ENCODE data around the gene GLCE.
"Not testable (repeated sequence)": the region's sequence is repeated elsewhere in the genome, so short reads cannot be mapped to it uniquely, and the experiment has no call there.

The GLCE gene

DNA sequence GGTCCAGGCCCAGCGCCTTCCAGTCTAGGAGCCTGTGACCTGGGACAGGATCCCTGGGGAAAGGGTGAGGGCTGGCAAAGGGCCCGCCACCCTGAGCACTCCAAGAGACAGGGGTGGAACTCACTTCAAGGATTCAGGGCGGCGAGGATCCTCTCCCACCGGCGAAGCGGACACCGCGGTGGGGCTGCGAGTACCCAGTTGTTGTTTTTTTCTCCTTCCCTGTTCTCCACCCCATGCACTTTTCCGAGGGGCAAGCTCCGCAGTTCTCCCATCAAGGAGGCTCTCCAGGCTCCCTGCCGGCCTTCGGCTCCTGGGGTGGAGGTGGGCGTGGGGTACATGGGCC is 137.9 kb downstream of the GLCE start:
- TF ChIP-seq, protein P1, sequence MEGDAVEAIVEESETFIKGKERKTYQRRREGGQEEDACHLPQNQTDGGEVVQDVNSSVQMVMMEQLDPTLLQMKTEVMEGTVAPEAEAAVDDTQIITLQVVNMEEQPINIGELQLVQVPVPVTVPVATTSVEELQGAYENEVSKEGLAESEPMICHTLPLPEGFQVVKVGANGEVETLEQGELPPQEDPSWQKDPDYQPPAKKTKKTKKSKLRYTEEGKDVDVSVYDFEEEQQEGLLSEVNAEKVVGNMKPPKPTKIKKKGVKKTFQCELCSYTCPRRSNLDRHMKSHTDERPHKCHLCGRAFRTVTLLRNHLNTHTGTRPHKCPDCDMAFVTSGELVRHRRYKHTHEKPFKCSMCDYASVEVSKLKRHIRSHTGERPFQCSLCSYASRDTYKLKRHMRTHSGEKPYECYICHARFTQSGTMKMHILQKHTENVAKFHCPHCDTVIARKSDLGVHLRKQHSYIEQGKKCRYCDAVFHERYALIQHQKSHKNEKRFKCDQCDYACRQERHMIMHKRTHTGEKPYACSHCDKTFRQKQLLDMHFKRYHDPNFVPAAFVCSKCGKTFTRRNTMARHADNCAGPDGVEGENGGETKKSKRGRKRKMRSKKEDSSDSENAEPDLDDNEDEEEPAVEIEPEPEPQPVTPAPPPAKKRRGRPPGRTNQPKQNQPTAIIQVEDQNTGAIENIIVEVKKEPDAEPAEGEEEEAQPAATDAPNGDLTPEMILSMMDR (IDR thresholded peaks at IDR 0.05; ENCODE audit: insufficient read depth, low read length, missing control alignments): no peak
- H3K4me3 ChIP-seq (ENCODE audit: low read depth, low read length): peak overlapping the region; percentile 56
- no peak for DNase-seq (ENCODE audit: low read depth, low spot score)
- ChIA-PET CTCF (interaction anchor here (1.6 kb wide), 1 partner anchor 239 kb away, joined by 3 read pairs; no protein-coding TSS in a partner anchor), POLR2A (no interaction called here)

DNA sequence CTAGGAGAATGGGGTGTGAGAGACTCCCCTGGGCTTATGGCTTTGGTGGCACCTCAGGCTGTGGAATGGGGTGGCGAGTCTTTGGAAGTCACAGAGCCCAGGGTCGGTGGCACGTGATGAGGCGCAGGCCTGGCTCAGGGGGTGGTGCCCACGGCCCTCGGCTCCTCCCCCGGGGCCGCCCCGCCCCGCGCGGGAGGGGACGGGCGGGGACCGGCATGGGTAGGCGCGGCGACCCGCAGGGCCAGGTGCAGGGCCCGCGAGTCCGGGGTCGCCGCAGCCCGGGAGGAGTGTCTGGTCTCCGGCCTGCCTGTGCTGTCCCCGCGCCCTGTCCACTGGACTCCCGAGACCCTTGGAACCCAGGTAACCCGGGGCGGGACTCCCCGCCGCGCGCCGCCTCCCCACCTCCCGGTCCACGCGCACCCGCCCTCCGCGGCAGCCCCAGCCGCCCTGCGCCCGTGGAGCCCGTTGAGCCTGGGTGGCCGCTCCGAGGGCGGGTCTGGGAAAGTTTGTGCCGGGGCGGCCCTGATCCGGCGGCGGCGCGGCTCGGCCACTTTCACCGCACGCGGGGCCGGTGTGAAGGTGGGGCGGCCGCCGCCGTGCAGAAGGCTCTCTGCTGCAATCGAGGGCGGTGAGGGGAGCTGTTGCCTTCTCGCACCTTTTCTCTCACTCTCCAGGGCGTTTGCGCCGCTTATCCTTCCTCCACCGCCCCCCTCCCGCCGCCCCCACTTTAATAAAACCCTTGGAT is 138.4 kb downstream of the GLCE start, which contains the start of gene PAQR5:
Gene PAQR5 (plus strand): TSS at position 216 of the 745 bp plus-strand sequence. CDS start 61,169 bp downstream, outside the sequence.
- TF ChIP-seq, protein P1 (IDR thresholded peaks at IDR 0.05; ENCODE audit: insufficient read depth, low read length, missing control alignments): no peak
- POLR2A ChIA-PET: no interaction called here
- CTCF ChIA-PET: interaction anchor here (1.4 kb wide), 1 partner anchor 10 kb away, joined by 3 read pairs; no protein-coding TSS in a partner anchor
- no peak for DNase-seq (ENCODE audit: low read depth, low spot score)
- H3K4me3 ChIP-seq (ENCODE audit: low read depth, low read length): peak within 1 kb of the TSS; percentile 56

DNA sequence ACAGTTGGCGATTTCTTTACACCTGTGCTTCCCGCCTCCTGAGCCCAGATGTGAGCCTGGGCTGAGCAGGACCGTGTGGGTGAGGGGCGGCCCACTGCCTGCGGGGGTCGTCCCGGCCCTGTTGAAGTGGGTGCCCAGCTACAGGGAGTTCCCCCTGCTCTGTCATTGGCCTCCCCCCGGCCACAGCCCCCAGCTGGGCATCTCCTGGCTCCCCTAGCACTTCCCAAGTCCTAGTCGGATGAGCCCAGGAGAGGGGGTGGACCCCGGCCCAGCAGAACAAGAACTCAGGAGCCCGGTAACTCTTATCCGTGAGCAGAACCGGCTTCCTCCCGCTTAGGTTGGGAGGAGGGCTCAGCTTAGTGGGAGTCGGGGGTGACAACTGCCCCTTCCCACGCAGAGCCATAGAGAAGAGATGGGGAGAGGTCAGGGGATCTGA is 139.0 kb downstream of the GLCE start:
- ChIA-PET CTCF (interaction anchor here (1.4 kb wide), 1 partner anchor 10 kb away, joined by 3 read pairs; no protein-coding TSS in a partner anchor), POLR2A (no interaction called here)
- H3K4me3 ChIP-seq (ENCODE audit: low read depth, low read length): peak overlapping the region; percentile 56
- TF ChIP-seq, protein P1 (IDR thresholded peaks at IDR 0.05; ENCODE audit: insufficient read depth, low read length, missing control alignments): no peak
- DNase-seq (ENCODE audit: low read depth, low spot score): no peak

DNA sequence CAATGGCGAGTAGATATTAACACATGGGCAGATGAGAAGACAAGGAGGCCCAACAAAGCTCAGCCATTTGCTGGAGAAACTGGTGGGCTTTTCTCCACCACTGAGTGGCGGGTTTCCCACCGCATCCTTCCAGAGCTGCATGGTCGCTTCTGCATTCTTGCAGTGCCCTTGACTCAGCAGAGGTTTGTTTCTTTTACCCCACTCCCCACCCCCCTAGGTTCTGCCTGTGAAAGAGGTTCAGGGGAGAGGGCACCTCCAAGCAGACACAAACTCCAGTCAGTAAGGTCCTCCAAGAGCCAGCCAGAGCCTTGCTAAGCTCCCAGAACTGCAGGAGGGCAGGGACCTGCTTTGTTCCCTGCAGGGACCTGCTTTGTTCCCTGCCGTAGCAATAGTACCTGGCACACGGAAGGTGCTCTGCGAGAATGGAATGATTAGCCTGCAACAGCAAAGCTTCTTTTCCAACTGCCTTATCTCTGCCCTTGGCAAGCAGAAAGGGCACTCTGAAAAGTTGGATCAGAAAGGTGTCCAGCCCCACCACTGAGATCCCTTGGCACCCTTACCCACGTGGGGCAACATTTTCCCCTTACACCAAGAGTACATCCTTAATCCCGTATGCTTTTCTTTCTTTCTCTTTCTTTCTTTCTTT is 139.6 kb downstream of the GLCE start:
- no peak for DNase-seq (ENCODE audit: low read depth, low spot score)
- H3K4me3 ChIP-seq (ENCODE audit: low read depth, low read length): no peak overlapping the region; the same call in 1 of the 2 replicates
- TF ChIP-seq, protein P1 (IDR thresholded peaks at IDR 0.05; ENCODE audit: insufficient read depth, low read length, missing control alignments): no peak
- POLR2A ChIA-PET: no interaction called here
- CTCF ChIA-PET: interaction anchor here (1.4 kb wide), 1 partner anchor 11 kb away, joined by 3 read pairs; no protein-coding TSS in a partner anchor

DNA sequence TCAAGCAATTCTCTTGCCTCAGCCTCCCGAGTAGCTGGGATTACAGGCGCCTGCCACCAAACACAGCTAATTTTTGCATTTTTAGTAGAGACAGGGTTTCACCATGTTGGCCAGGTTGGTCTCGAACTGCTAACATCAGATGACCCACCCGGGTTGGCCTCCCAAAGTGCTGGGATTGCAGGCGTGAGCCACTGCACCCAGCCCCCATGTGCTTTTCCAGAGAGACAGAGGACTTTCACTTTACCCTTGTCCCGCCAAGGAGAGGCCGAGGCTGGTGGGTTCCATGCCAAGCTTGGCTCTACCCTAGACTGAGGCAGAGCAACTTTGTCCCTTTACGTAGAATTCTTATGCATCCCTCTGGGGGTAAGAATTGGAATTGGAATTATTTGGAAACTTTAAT is 140.7 kb downstream of the GLCE start:
- DNase-seq (ENCODE audit: low read depth, low spot score); POLR2A ChIA-PET; H3K4me3 ChIP-seq (ENCODE audit: low read depth, low read length): not testable (repeated sequence)
- CTCF ChIA-PET: interaction anchor here (1.2 kb wide), 1 partner anchor 242 kb away, joined by 3 read pairs; no protein-coding TSS in a partner anchor

DNA sequence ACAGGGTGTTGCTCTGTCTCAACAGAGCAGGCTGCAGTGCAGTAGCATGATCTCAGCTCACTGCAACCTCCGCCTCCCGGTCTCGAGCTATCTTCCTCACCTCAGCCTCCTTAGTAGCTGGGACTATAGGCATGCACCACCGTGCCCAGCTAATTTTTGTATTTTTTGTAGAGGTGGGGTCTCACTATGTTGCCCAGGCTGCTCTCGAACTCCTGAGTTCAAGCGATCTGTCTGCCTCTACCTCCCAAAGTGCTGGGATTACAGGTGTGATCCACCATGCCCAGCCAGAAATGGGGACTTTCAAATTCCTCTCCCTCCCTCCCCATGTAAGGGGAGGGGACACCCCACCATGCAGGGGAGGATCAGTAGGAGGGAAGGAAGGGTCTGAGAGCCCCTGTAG is 141.7 kb downstream of the GLCE start:
- POLR2A ChIA-PET; H3K4me3 ChIP-seq (ENCODE audit: low read depth, low read length); DNase-seq (ENCODE audit: low read depth, low spot score): not testable (repeated sequence)
- CTCF ChIA-PET: interaction anchor here (1.0 to 1.5 kb wide), 3 partner anchors 13 to 243 kb away, joined by 3 read pairs; no protein-coding TSS in a partner anchor

DNA sequence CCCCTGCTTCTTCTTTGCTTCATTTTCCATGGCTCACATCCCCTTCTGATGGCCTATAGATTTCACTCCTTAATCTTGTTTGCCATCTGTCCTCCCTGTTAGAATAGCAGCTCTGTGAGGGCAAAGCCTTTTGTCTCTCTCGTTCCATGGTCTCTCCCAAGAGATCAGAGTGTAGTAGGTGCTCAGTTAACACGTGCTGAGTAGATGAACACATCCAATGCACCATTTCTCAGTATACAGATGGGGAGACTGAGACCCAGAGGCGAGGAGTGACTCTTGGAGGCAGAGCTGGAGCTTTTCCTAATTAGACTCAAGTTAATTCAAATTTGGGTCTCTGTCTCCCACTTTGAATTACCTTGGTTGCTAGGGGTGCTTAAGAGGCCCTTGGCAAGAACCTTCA is 142.5 kb downstream of the GLCE start:
- DNase-seq (ENCODE audit: low read depth, low spot score): no peak
- ChIA-PET POLR2A (no interaction called here), CTCF (interaction anchor here (0.8 to 1.6 kb wide), 5 partner anchors 11 to 244 kb away, joined by 3 to 6 read pairs (median 3); no protein-coding TSS in a partner anchor)
- TF ChIP-seq, protein P1 (IDR thresholded peaks at IDR 0.05; ENCODE audit: insufficient read depth, low read length, missing control alignments): no peak
- H3K4me3 ChIP-seq (ENCODE audit: low read depth, low read length): no peak overlapping the region

Data from AG04449 (cell line).